ENCODE data around the gene ALK.

GRCh38 chr2:29590211-29590610 lies 331.2 kb downstream of the ALK start:
- TF ChIP-seq CTCF (IDR thresholded peaks at IDR 0.05) (no peak), CHD4 (IDR thresholded peaks at IDR 0.05; ENCODE audit: borderline replicate concordance) (no peak), CEBPB (IDR thresholded peaks at IDR 0.05) (no peak), POLR2A (IDR thresholded peaks at IDR 0.05; ENCODE audit: low read length) (no peak), KDM1A (IDR thresholded peaks at IDR 0.05; ENCODE audit: low read depth) (no peak), MAX (IDR thresholded peaks at IDR 0.05) (no peak), HDAC2 (IDR thresholded peaks at IDR 0.05) (no peak), HOXA7 (CRISPR knock-in tag; IDR thresholded peaks at IDR 0.05) (no peak), RAD21 (conservative IDR thresholded peaks at IDR 0.05 in 1 of 2, IDR thresholded peaks at IDR 0.05 in 1 of 2) (no peak), MYC (IDR thresholded peaks at IDR 0.05; ENCODE audit: borderline replicate concordance, low read length) (no peak), POLR2AphosphoS2 (conservative IDR thresholded peaks at IDR 0.05; ENCODE audit: low read length) (no peak), SMC3 (IDR thresholded peaks at IDR 0.05) (no peak), FOSB (CRISPR knock-in tag; IDR thresholded peaks at IDR 0.05) (no peak), CBX2 (IDR thresholded peaks at IDR 0.05; ENCODE audit: borderline replicate concordance, low read depth) (no peak)

Measured in A549 (cell line).